ENCODE measurements around the gene SLBP. TPM values are rescaled to one million over a fixed set of nuclear protein-coding genes. Genes with fewer than 3 reads are reported as not detected.

Gene SLBP
- total and polyA plus RNA-seq, 2 of the 8 experiments (the other 6 are each of a cell fraction or from before 2014, with no cell fraction given): 44.1 to 49.0 TPM

DNA sequence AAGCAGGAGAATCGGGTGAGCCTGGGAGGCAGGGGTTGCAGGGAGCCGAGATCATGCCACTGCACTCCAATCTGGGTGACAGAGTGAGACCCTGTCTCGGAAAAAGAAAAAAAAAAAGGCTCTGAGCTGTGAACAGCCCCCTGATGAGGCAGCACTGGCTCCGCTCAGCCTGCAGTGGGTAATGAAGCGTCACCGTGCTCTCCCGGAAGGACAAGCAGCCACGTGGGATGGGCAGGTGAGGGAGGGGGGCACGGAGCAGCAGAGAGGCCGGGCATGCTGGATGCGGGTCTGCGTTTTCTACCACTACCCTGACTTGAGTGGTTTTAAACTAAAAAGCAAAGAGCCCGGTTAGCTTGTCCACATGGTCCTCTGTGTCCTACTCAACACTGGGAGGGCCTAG, 24.7 kb upstream of the SLBP start (continued):
- TF ChIP-seq SP2 (IDR thresholded peaks at IDR 0.05; ENCODE audit: low read length) (no peak), YY1 (IDR thresholded peaks at IDR 0.05; ENCODE audit: low read depth, low read length) (no peak)

Measured in H1 (cell line).